ENCODE results near the gene KCNS1.

KCNS1 gene

DNA sequence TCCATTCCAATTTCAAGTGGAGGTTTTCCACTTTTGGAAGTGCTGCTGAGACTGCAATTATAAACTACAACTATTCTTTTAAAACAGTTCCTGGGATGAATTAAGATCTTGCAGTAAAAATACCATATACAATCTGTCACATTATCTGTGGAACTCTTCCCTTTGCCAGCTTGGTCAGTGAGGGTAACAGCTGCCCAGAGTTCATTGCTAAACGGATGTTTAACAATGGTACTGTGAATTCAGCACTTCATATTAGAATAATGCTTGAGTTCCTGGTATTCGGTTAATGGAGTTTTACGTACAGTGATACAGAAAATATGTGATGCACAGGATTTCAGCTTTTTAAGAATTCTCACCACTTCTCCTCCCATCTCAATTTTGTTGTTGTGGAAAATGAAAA is 51.5 kb downstream of the KCNS1 start:
- no peak for DNase-seq (ENCODE audit: low read depth)

DNA sequence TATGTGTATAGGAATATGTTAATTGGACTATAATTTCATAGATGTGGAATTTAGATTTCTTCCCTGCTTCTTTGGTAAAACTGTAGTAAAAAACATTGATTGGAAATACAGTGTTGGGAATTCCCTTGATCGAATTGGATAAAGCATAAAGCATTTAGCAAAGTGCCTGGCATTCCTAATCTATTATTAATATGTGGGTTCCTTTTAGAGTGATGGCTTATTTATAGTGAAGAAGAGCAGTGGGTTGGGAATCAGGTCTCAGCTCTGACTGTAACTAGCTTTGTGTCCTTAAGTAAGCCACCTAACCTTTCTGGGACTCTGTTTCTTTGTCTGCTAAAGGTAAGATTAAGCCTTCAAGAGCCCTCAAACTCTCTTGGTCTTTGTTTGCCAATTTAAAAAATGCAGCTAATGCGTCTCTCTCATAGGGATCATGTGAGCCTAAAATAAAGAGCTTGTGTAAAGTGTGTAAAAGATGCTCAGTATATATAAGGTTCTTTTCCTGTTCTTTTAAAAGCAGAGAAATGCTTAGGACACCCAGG is 53.3 kb downstream of the KCNS1 start:
- no peak for DNase-seq (ENCODE audit: low read depth)

DNA sequence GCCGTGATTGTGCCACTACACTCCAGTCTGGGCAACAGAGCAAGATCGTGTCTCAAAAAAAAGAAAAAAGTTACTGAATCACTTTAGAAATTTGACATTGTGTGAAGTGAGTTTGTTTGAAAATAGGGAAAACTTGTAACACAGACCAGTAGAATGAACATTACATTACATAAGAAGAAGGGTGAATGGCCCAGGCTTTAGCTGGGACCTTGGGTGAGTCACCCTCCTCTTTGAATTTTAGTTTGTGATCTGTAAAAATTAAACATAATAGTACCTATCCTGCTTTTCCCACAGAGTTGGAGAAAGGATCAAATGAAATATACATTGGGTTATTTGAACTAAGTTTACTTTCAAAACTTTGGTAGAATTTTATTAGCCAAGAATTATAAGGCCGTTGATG is 56.3 kb downstream of the KCNS1 start:
- no peak for DNase-seq (ENCODE audit: low read depth)

DNA sequence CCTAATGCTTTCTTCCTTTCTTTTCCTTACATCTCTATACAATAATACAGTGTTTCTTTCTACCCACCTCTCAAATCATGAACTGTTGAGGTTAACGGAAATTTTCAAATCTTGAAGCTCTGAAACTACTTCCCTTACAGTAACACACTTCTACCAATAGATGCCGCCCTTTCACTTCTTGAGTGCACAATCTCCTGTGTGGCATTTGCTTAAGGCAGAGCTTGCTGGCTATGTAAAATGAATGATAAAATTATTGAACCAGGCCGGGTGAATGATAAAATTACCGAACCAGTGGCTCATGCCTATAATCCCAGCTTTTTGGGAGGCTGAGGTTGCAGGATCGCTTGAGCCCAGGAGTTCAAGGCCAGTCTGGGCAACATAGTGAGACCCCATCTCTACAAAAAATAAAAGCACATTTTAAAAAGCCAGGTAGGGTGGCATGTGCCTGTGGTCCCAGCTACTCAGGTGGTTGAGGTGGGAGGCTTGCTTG is 56.8 kb downstream of the KCNS1 start:
- DNase-seq (ENCODE audit: low read depth): no peak

DNA sequence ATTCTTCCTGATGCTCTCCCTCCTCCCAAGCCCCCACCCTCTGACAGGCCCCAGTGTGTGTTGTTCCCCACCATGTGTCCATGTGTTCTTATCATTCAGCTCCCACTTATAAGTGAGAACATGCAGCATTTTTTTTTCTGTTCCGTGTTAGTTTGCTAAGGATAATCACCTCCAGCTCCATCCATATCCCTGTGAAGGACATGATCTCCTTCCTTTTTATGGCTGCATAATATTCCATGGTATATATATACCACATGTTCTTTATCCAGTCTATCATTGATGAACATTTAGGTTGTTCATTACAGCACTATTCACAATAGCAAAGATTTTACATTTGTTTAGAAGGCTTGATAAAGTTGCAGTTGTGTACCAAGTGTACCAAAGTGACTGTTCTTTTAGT is 57.9 kb downstream of the KCNS1 start:
- DNase-seq (ENCODE audit: low read depth): no peak
